Neural progenitor cell (in vitro differentiated cells): Measurements from ENCODE around the gene PACRGL.

ENCODE experiments used
- CTCF ChIP-seq: fragments of 200-600 bp; sonication (generic); IDR thresholded peaks from 2 replicates; pipeline ENCODE4 v1.5.1; 2017; ENCODE audit warnings: antibody characterized with exemption, mild to moderate bottlenecking
- EZH2 ChIP-seq: fragments of 200-600 bp; sonication (generic); IDR thresholded peaks from 2 replicates; pipeline ENCODE4 v1.6.1; 2017; ENCODE audit warnings: antibody characterized with exemption, mild to moderate bottlenecking, moderate library complexity

GRCh38 chr4:20787940-20788665 lies 87.8 kb downstream of the PACRGL start:
- TF ChIP-seq CTCF (no peak), EZH2 (no peak)
